K562 (cell line): ENCODE results near the gene APBA2. TPM values are rescaled to one million over a fixed set of nuclear protein-coding genes. Genes with fewer than 3 reads are reported as not detected.

Experiments used
- CBX3 ChIP-seq, 2 experiments: IDR thresholded peaks; 1 replicate in 1 of 2; 2 replicates in 1 of 2; pipeline ENCODE4 v1.6.1; 2012; ENCODE audit warnings: inconsistent platforms in 2 of 2, low read length in 2 of 2, borderline replicate concordance in 1 of 2, control low read depth in 1 of 2
- E2F5 ChIP-seq: sonication (generic); formaldehyde crosslinking; IDR thresholded peaks from 2 replicates; pipeline ENCODE4 v1.8.0; 2022; ENCODE audit warnings: mild to moderate bottlenecking, missing genetic modification reagents
- HDGF ChIP-seq: fragments of 450-650 bp; IDR thresholded peaks from 2 replicates; pipeline ENCODE4 v1.6.1; 2016
- SIRT6 ChIP-seq: IDR thresholded peaks from one replicate; pipeline ENCODE4 v1.6.1; 2012; ENCODE audit warnings: low read depth, mild to moderate bottlenecking, control low read depth, inconsistent platforms, low read length, moderate library complexity
- ZNF175 ChIP-seq: fragments of 200-800 bp; sonication (Bioruptor generic); IDR thresholded peaks from 2 replicates; pipeline ENCODE4 v1.6.1; 2016; ENCODE audit warnings: low read depth, mild to moderate bottlenecking, missing genetic modification characterization, missing compliant biosample characterization
- ZNF444 ChIP-seq: fragments of 250-450 bp; sonication (Bioruptor Pico); IDR thresholded peaks from 2 replicates; pipeline ENCODE4 v1.4.0; 2020; ENCODE audit warnings: mild to moderate bottlenecking, moderate library complexity
- ZNF584 ChIP-seq: fragments of 200-800 bp; sonication (Bioruptor generic); IDR thresholded peaks from 2 replicates; pipeline ENCODE4 v1.6.1; 2016; ENCODE audit warnings: low read depth, mild to moderate bottlenecking, missing genetic modification characterization, missing compliant biosample characterization
- polyA plus RNA-seq, 8 experiments: library from polyadenylated mRNA; depleted of rRNA in 4 of 8; stranded (reverse) in 5 of 8; unstranded in 3 of 8; fragments of >200 nt; fragmentation: Nextera tagmentation in 2 of 8; fragmentation: Illumina TruSeq in 1 of 8; extraction: Ambion mirVana in 2 of 8; extraction: Trizol in 1 of 8; gene quantifications; 2 replicates each; pipeline versions ENCODE4 v1.2.1 to v1.2.3, GENCODE V29; 2011 to 2014; ENCODE audit warnings: inconsistent platforms in 1 of 8, missing spikeins in 1 of 8
- total RNA-seq, 7 experiments: library from RNA; depleted of rRNA in 6 of 7; stranded (reverse); fragments of >200 nt in 6 of 7; fragmentation: Illumina TruSeq in 2 of 7; extraction: Trizol in 2 of 7; gene quantifications; 2 replicates each; pipeline versions ENCODE4 v1.2.1 to v1.2.3, GENCODE V29; 2011 to 2021; ENCODE audit warnings: low replicate concordance in 1 of 7
- TF ChIP-seq, protein P1 (sequence below): fragments of 450-650 bp; IDR thresholded peaks from 2 replicates; pipeline ENCODE4 v1.6.1; 2016; ENCODE audit warnings: borderline replicate concordance

The APBA2 gene
- total and polyA plus RNA-seq, 9 of the 15 experiments (the other 6 are each of a cell fraction or from before 2014, with no cell fraction given), result 0.24 to 40.9 (median 25.2) TPM

GRCh38 chr15:28969511-28970085 is 83.8 kb downstream of the APBA2 start (continued):
- TF ChIP-seq CBX3 (IDR thresholded peaks at IDR 0.05; ENCODE audit: borderline replicate concordance in 1 of 2, low read length in 2 of 2) (no peak), SIRT6 (no peak), E2F5 (CRISPR knock-in tag) (no peak), ZNF175 (CRISPR knock-in tag) (0 out of 2 replicates have a peak, but pooled peaks have one; percentile 12), ZNF444 (CRISPR knock-in tag) (no peak), ZNF584 (CRISPR knock-in tag) (0 out of 2 replicates have a peak, but pooled peaks have one; percentile 20), HDGF (no peak)
- TF ChIP-seq, protein P1, sequence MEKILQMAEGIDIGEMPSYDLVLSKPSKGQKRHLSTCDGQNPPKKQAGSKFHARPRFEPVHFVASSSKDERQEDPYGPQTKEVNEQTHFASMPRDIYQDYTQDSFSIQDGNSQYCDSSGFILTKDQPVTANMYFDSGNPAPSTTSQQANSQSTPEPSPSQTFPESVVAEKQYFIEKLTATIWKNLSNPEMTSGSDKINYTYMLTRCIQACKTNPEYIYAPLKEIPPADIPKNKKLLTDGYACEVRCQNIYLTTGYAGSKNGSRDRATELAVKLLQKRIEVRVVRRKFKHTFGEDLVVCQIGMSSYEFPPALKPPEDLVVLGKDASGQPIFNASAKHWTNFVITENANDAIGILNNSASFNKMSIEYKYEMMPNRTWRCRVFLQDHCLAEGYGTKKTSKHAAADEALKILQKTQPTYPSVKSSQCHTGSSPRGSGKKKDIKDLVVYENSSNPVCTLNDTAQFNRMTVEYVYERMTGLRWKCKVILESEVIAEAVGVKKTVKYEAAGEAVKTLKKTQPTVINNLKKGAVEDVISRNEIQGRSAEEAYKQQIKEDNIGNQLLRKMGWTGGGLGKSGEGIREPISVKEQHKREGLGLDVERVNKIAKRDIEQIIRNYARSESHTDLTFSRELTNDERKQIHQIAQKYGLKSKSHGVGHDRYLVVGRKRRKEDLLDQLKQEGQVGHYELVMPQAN, result no peak
- TF ChIP-seq, all 486 proteins: peak for 4
